Measurements from ENCODE around the gene DCDC1.
"Not testable (repeated sequence)": the region's sequence is repeated elsewhere in the genome, so short reads cannot be mapped to it uniquely, and the experiment has no call there.

Gene DCDC1

GRCh38 chr11:30983776-30984441, 385.6 kb downstream of the DCDC1 start:
- H3K9me3 ChIP-seq (ENCODE audit: control insufficient read depth in 1 of 2, low read length in 2 of 2): no peaks in the 10 kb centered on the region
- no peak overlapping the region for H3K4me3 ChIP-seq (ENCODE audit: low read depth in 1 of 2, low read length in 2 of 2)
- H3K27ac ChIP-seq (ENCODE audit: low read length): no peak overlapping the region
- H3K27me3 ChIP-seq (ENCODE audit: low read depth, low read length): no peaks in the 10 kb centered on the region
- H3K4me1 ChIP-seq (ENCODE audit: control insufficient read depth in 1 of 2, insufficient read depth in 2 of 2, low read length in 2 of 2): no peaks in the 10 kb centered on the region
- no peaks in the 10 kb centered on the region for H3K36me3 ChIP-seq (ENCODE audit: control insufficient read depth in 1 of 2, insufficient read depth in 2 of 2, low read length in 2 of 2)

- H3K9me3 ChIP-seq (ENCODE audit: control insufficient read depth in 1 of 2, low read length in 2 of 2): no peaks in the 10 kb centered on the region
- H3K36me3 ChIP-seq (ENCODE audit: control insufficient read depth in 1 of 2, insufficient read depth in 2 of 2, low read length in 2 of 2): no peaks in the 10 kb centered on the region
- H3K4me3 ChIP-seq (ENCODE audit: low read depth in 1 of 2, low read length in 2 of 2): no peak overlapping the region
- no peaks in the 10 kb centered on the region for H3K4me1 ChIP-seq (ENCODE audit: control insufficient read depth in 1 of 2, insufficient read depth in 2 of 2, low read length in 2 of 2)
- H3K27me3 ChIP-seq (ENCODE audit: low read depth, low read length): no peaks in the 10 kb centered on the region
- no peak overlapping the region for H3K27ac ChIP-seq (ENCODE audit: low read length)
Measured at GRCh38 chr11:30983143-30983542, 386.4 kb downstream of the DCDC1 start.

- no peak overlapping the region for H3K27ac ChIP-seq (ENCODE audit: low read length)
- H3K4me3 ChIP-seq (ENCODE audit: low read depth in 1 of 2, low read length in 2 of 2): no peak overlapping the region
- no peaks in the 10 kb centered on the region for H3K9me3 ChIP-seq (ENCODE audit: control insufficient read depth in 1 of 2, low read length in 2 of 2)
- no peaks in the 10 kb centered on the region for H3K4me1 ChIP-seq (ENCODE audit: control insufficient read depth in 1 of 2, insufficient read depth in 2 of 2, low read length in 2 of 2)
- H3K36me3 ChIP-seq (ENCODE audit: control insufficient read depth in 1 of 2, insufficient read depth in 2 of 2, low read length in 2 of 2): no peaks in the 10 kb centered on the region
- H3K27me3 ChIP-seq (ENCODE audit: low read depth, low read length): no peaks in the 10 kb centered on the region
Measured at GRCh38 chr11:30967579-30967978, 402.0 kb downstream of the DCDC1 start.

- no peaks in the 10 kb centered on the region for H3K27me3 ChIP-seq (ENCODE audit: low read depth, low read length)
- H3K27ac ChIP-seq (ENCODE audit: low read length): no peak overlapping the region
- no peaks in the 10 kb centered on the region for H3K4me1 ChIP-seq (ENCODE audit: control insufficient read depth in 1 of 2, insufficient read depth in 2 of 2, low read length in 2 of 2)
- H3K9me3 ChIP-seq (ENCODE audit: control insufficient read depth in 1 of 2, low read length in 2 of 2): no peaks in the 10 kb centered on the region
- H3K36me3 ChIP-seq (ENCODE audit: control insufficient read depth in 1 of 2, insufficient read depth in 2 of 2, low read length in 2 of 2): no peaks in the 10 kb centered on the region
- no peak overlapping the region for H3K4me3 ChIP-seq (ENCODE audit: low read depth in 1 of 2, low read length in 2 of 2)
Measured at GRCh38 chr11:30960387-30960992, 409.0 kb downstream of the DCDC1 start.

- Histone ChIP-seq H3K4me1 (ENCODE audit: control insufficient read depth in 1 of 2, insufficient read depth in 2 of 2, low read length in 2 of 2) (no peaks in the 10 kb centered on the region), H3K36me3 (ENCODE audit: control insufficient read depth in 1 of 2, insufficient read depth in 2 of 2, low read length in 2 of 2) (no peaks in the 10 kb centered on the region), H3K27me3 (ENCODE audit: low read depth, low read length) (no peaks in the 10 kb centered on the region), H3K27ac (ENCODE audit: low read length) (no peak overlapping the region), H3K9me3 (ENCODE audit: control insufficient read depth in 1 of 2, low read length in 2 of 2) (no peaks in the 10 kb centered on the region), H3K4me3 (ENCODE audit: low read depth in 1 of 2, low read length in 2 of 2) (no peak overlapping the region)
Measured at GRCh38 chr11:30956751-30957150, 412.8 kb downstream of the DCDC1 start.

- no peaks in the 10 kb centered on the region for H3K9me3 ChIP-seq (ENCODE audit: control insufficient read depth in 1 of 2, low read length in 2 of 2)
- no peaks in the 10 kb centered on the region for H3K36me3 ChIP-seq (ENCODE audit: control insufficient read depth in 1 of 2, insufficient read depth in 2 of 2, low read length in 2 of 2)
- no peaks in the 10 kb centered on the region for H3K4me1 ChIP-seq (ENCODE audit: control insufficient read depth in 1 of 2, insufficient read depth in 2 of 2, low read length in 2 of 2)
- H3K4me3 ChIP-seq (ENCODE audit: low read depth in 1 of 2, low read length in 2 of 2): no peak overlapping the region
- no peaks in the 10 kb centered on the region for H3K27me3 ChIP-seq (ENCODE audit: low read depth, low read length)
- no peak overlapping the region for H3K27ac ChIP-seq (ENCODE audit: low read length)
Measured at GRCh38 chr11:30949838-30950237, 419.7 kb downstream of the DCDC1 start.

GRCh38 chr11:30947715-30948114, 421.8 kb downstream of the DCDC1 start:
- H3K4me3 ChIP-seq (ENCODE audit: low read depth in 1 of 2, low read length in 2 of 2); H3K9me3 ChIP-seq (ENCODE audit: control insufficient read depth in 1 of 2, low read length in 2 of 2); H3K27ac ChIP-seq (ENCODE audit: low read length); H3K27me3 ChIP-seq (ENCODE audit: low read depth, low read length); H3K36me3 ChIP-seq (ENCODE audit: control insufficient read depth in 1 of 2, insufficient read depth in 2 of 2, low read length in 2 of 2); H3K4me1 ChIP-seq (ENCODE audit: control insufficient read depth in 1 of 2, insufficient read depth in 2 of 2, low read length in 2 of 2): not testable (repeated sequence)

- Histone ChIP-seq H3K27me3 (ENCODE audit: low read depth, low read length) (no peaks in the 10 kb centered on the region), H3K4me3 (ENCODE audit: low read depth in 1 of 2, low read length in 2 of 2) (no peak overlapping the region), H3K27ac (ENCODE audit: low read length) (no peak overlapping the region), H3K4me1 (ENCODE audit: control insufficient read depth in 1 of 2, insufficient read depth in 2 of 2, low read length in 2 of 2) (no peaks in the 10 kb centered on the region), H3K9me3 (ENCODE audit: control insufficient read depth in 1 of 2, low read length in 2 of 2) (no peaks in the 10 kb centered on the region), H3K36me3 (ENCODE audit: control insufficient read depth in 1 of 2, insufficient read depth in 2 of 2, low read length in 2 of 2) (no peaks in the 10 kb centered on the region)
Measured at GRCh38 chr11:30938810-30939209, 430.7 kb downstream of the DCDC1 start.

- Histone ChIP-seq H3K9me3 (ENCODE audit: control insufficient read depth in 1 of 2, low read length in 2 of 2) (no peaks in the 10 kb centered on the region), H3K27me3 (ENCODE audit: low read depth, low read length) (no peaks in the 10 kb centered on the region), H3K4me1 (ENCODE audit: control insufficient read depth in 1 of 2, insufficient read depth in 2 of 2, low read length in 2 of 2) (no peaks in the 10 kb centered on the region), H3K36me3 (ENCODE audit: control insufficient read depth in 1 of 2, insufficient read depth in 2 of 2, low read length in 2 of 2) (no peaks in the 10 kb centered on the region), H3K4me3 (ENCODE audit: low read depth in 1 of 2, low read length in 2 of 2) (no peak overlapping the region), H3K27ac (ENCODE audit: low read length) (no peak overlapping the region)
Measured at GRCh38 chr11:30938171-30938570, 431.4 kb downstream of the DCDC1 start.

- Histone ChIP-seq H3K4me1 (ENCODE audit: control insufficient read depth in 1 of 2, insufficient read depth in 2 of 2, low read length in 2 of 2) (no peaks in the 10 kb centered on the region), H3K36me3 (ENCODE audit: control insufficient read depth in 1 of 2, insufficient read depth in 2 of 2, low read length in 2 of 2) (no peaks in the 10 kb centered on the region), H3K27ac (ENCODE audit: low read length) (no peak overlapping the region), H3K27me3 (ENCODE audit: low read depth, low read length) (no peaks in the 10 kb centered on the region), H3K9me3 (ENCODE audit: control insufficient read depth in 1 of 2, low read length in 2 of 2) (no peaks in the 10 kb centered on the region), H3K4me3 (ENCODE audit: low read depth in 1 of 2, low read length in 2 of 2) (no peak overlapping the region)
Measured at GRCh38 chr11:30936491-30936890, 433.0 kb downstream of the DCDC1 start.

GRCh38 chr11:30935861-30936260, 433.7 kb downstream of the DCDC1 start:
- H3K27ac ChIP-seq (ENCODE audit: low read length): no peak overlapping the region

GRCh38 chr11:30926130-30926529, 443.4 kb downstream of the DCDC1 start:
- no peak overlapping the region for H3K4me3 ChIP-seq (ENCODE audit: low read depth in 1 of 2, low read length in 2 of 2)
- H3K4me1 ChIP-seq (ENCODE audit: control insufficient read depth in 1 of 2, insufficient read depth in 2 of 2, low read length in 2 of 2): no peaks in the 10 kb centered on the region
- H3K27ac ChIP-seq (ENCODE audit: low read length): no peak overlapping the region
- no peaks in the 10 kb centered on the region for H3K36me3 ChIP-seq (ENCODE audit: control insufficient read depth in 1 of 2, insufficient read depth in 2 of 2, low read length in 2 of 2)
- no peaks in the 10 kb centered on the region for H3K27me3 ChIP-seq (ENCODE audit: low read depth, low read length)
- H3K9me3 ChIP-seq (ENCODE audit: control insufficient read depth in 1 of 2, low read length in 2 of 2): no peaks in the 10 kb centered on the region

More at GRCh38 chr11:30935861-30936260, 433.7 kb downstream of the DCDC1 start:
- Histone ChIP-seq H3K4me3 (ENCODE audit: low read depth in 1 of 2, low read length in 2 of 2) (no peak overlapping the region), H3K36me3 (ENCODE audit: control insufficient read depth in 1 of 2, insufficient read depth in 2 of 2, low read length in 2 of 2) (no peaks in the 10 kb centered on the region), H3K4me1 (ENCODE audit: control insufficient read depth in 1 of 2, insufficient read depth in 2 of 2, low read length in 2 of 2) (no peaks in the 10 kb centered on the region), H3K27me3 (ENCODE audit: low read depth, low read length) (no peaks in the 10 kb centered on the region), H3K9me3 (ENCODE audit: control insufficient read depth in 1 of 2, low read length in 2 of 2) (no peaks in the 10 kb centered on the region)
